Uterus (tissue), 4 donors: ENCODE results near the gene RAB34. TPM values are rescaled to one million over a fixed set of nuclear protein-coding genes. Genes with fewer than 3 reads are reported as not detected.

Experiments
- DNase-seq, 2 donors: peaks; one replicate each; pipeline ENCODE4 v3.0.0-alpha.2; 2019 to 2020
- H3K27ac ChIP-seq, 2 donors: fragments of 200-600 bp; sonication (generic); 1 replicate in 1 of 2; 2 replicates in 1 of 2; pipeline ENCODE4 v1.5.1; 2016 to 2018
- H3K27me3 ChIP-seq, 2 donors: fragments of 200-600 bp; sonication (generic); one replicate each; pipeline ENCODE4 v1.5.1; 2018 to 2019; ENCODE audit warnings: control low read depth in 1 of 2
- H3K36me3 ChIP-seq, 2 donors: fragments of 200-600 bp; sonication (generic); one replicate each; pipeline ENCODE4 v1.5.1; 2019; ENCODE audit warnings: control low read depth in 1 of 2
- H3K4me1 ChIP-seq, 2 donors: fragments of 200-600 bp; sonication (generic); one replicate each; pipeline ENCODE4 v1.5.1; 2018 to 2019; ENCODE audit warnings: control low read depth in 1 of 2
- H3K4me3 ChIP-seq, 2 donors: fragments of 200-600 bp; sonication (generic); 1 replicate in 1 of 2; 2 replicates in 1 of 2; pipeline ENCODE4 v1.5.1; 2018 to 2019; ENCODE audit warnings: mild to moderate bottlenecking in 1 of 2
- H3K9me3 ChIP-seq, 2 donors: fragments of 200-600 bp; sonication (generic); one replicate each; pipeline ENCODE4 v1.5.1; 2019; ENCODE audit warnings: control low read depth in 1 of 2
- POLR2A ChIP-seq, 2 donors: fragments of 450-650 bp; IDR thresholded peaks; one replicate each; pipeline ENCODE4 v1.6.1; 2016; ENCODE audit warnings: antibody characterized with exemption in 2 of 2, mild to moderate bottlenecking in 1 of 2, moderate library complexity in 1 of 2
- intact Hi-C: fragments of 100-400 bp; cut with DNase I; formaldehyde crosslinking; loops from one replicate; pipeline ENCODE4 v1.15.1; 2023; ENCODE audit warnings: low total_unique reads
- total RNA-seq, 4 donors: library from RNA; depleted of rRNA in 3 of 4; stranded (reverse); fragments of >200 nt in 3 of 4; gene quantifications; one replicate each; pipeline versions ENCODE4 v1.1.0 to v1.2.4, GENCODE V29; 2014 to 2023
- TF ChIP-seq, protein P1 (sequence below), 4 experiments: fragments of 200-600 bp in 2 of 4; fragments of 450-650 bp in 2 of 4; sonication (generic) in 2 of 4; IDR thresholded peaks; one replicate each; pipeline ENCODE4 v1.5.1; 2016 to 2019; ENCODE audit warnings: antibody characterized with exemption in 4 of 4, mild to moderate bottlenecking in 2 of 4, moderate library complexity in 1 of 4
- donor health status: DM: yes; HTN: yes; CAD: no.

RAB34 gene
- total RNA-seq, 4 donors from 2014 or later = 113 to 411 (median 126) TPM

GRCh38 chr17:28760601-28761562 is 43.2 kb upstream of the RAB34 start:
- Histone ChIP-seq H3K27me3 (no peaks in the 10 kb centered on the region), H3K4me3 (no peak overlapping the region), H3K9me3 (no peaks in the 10 kb centered on the region), H3K36me3 (no peaks in the 10 kb centered on the region), H3K27ac (no peak overlapping the region), H3K4me1 (no peaks in the 10 kb centered on the region)
- TF ChIP-seq, protein P1, sequence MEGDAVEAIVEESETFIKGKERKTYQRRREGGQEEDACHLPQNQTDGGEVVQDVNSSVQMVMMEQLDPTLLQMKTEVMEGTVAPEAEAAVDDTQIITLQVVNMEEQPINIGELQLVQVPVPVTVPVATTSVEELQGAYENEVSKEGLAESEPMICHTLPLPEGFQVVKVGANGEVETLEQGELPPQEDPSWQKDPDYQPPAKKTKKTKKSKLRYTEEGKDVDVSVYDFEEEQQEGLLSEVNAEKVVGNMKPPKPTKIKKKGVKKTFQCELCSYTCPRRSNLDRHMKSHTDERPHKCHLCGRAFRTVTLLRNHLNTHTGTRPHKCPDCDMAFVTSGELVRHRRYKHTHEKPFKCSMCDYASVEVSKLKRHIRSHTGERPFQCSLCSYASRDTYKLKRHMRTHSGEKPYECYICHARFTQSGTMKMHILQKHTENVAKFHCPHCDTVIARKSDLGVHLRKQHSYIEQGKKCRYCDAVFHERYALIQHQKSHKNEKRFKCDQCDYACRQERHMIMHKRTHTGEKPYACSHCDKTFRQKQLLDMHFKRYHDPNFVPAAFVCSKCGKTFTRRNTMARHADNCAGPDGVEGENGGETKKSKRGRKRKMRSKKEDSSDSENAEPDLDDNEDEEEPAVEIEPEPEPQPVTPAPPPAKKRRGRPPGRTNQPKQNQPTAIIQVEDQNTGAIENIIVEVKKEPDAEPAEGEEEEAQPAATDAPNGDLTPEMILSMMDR (IDR thresholded peaks at IDR 0.05) = no peak
- TF ChIP-seq POLR2A (IDR thresholded peaks at IDR 0.05) = no peak
- DNase-seq = peak in 1 of 2 donors; percentile 36
- intact Hi-C loops = loop anchor here (10.0 kb wide), 2 partner anchors 94 to 134 kb away; partner anchors contain the start of genes ERAL1 and FLOT2

DNA sequence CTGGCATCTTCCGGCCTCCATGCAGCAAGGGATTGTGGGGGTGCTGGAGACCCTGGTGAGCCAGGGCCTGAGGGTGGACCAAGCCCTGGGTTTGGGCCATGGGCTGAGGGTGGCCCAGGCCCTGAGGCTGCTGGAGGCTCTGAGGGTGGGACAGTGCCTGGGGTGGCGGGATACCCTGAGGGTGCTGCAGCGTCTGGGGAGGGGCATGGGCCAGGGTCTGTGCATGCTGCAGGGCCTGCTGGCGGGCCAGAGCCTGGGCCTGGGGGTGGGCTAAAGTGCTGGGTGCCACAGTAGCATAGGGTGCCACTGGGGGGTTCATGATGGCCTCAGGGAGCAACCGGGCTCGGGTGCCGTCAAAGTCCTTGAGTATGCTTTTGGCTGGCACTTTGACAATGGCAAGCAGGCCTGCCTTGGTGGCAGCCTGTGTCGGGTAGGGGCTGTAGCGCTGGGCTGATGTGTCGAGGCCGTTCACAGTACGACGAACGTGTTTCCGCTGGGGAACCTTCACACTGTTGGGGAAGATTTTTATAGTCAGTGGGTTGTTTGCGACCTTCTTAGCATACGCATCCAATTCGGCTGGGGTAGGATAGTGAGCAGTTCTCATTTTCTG is 41.7 kb upstream of the RAB34 start:
- Histone ChIP-seq H3K4me1 (no peaks in the 10 kb centered on the region), H3K4me3 (no peak overlapping the region), H3K27ac (no peak overlapping the region), H3K27me3 (no peaks in the 10 kb centered on the region), H3K9me3 (no peaks in the 10 kb centered on the region), H3K36me3 (no peaks in the 10 kb centered on the region)
- DNase-seq = peak in 1 of 2 donors; percentile 15
- TF ChIP-seq, protein P1 (IDR thresholded peaks at IDR 0.05) = no peak
- no peak for TF ChIP-seq POLR2A (IDR thresholded peaks at IDR 0.05)
- intact Hi-C loops = no loop called here

GRCh38 chr17:28758411-28759121 is 40.9 kb upstream of the RAB34 start:
- DNase-seq = peak in 1 of 2 donors; percentile 15
- no peaks in the 10 kb centered on the region for H3K36me3 ChIP-seq
- no peaks in the 10 kb centered on the region for H3K4me1 ChIP-seq
- no peak overlapping the region for H3K4me3 ChIP-seq
- intact Hi-C loops = no loop called here
- no peaks in the 10 kb centered on the region for H3K27me3 ChIP-seq
- no peak overlapping the region for H3K27ac ChIP-seq
- no peak for TF ChIP-seq POLR2A (IDR thresholded peaks at IDR 0.05)
- TF ChIP-seq, protein P1 (IDR thresholded peaks at IDR 0.05) = no peak
- no peaks in the 10 kb centered on the region for H3K9me3 ChIP-seq

DNA sequence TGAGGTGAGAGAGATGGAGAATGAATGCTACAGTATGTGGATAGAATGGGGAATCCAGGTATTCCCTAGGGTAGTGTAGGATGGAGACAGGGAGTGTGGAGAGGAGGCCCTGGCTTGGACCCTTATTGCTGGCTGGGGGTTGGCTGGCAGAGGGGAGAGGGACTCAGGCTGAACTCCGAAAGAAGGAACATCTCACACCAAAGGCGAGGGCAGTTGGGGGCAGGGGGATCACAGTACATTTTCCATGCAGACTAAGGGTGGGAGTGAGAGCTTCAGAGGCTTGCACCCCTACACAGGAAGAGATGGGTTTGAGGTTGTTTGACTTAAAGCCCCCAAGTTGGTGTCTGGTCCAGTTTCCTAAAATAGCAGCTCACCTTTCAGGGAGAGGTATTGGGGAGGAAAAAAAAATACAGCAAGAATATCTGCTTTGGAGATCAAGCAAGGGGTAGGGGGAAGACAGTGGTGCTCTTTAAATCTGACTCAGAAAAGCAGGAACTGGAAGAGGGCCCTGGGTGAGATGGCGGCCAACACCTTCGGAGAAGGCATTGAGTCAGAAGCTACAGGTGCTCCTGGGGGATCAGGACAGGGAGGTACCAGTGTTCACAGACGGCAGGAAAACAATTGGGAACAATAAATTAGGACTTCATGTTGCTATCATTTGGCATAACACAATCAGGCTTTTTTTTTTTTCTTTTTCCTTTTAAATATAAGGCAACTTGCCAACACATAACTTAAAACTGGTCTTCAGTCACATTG is 38.6 kb upstream of the RAB34 start:
- Histone ChIP-seq H3K4me1 (no peaks in the 10 kb centered on the region), H3K4me3 (no peak overlapping the region), H3K27me3 (no peaks in the 10 kb centered on the region), H3K9me3 (no peaks in the 10 kb centered on the region), H3K27ac (no peak overlapping the region), H3K36me3 (no peaks in the 10 kb centered on the region)
- intact Hi-C loops = no loop called here
- DNase-seq = no peak
- TF ChIP-seq POLR2A (IDR thresholded peaks at IDR 0.05) = no peak
- TF ChIP-seq, protein P1 (IDR thresholded peaks at IDR 0.05) = no peak
